ENCODE data around the gene CCNT2. TPM values are rescaled to one million over a fixed set of nuclear protein-coding genes. Genes with fewer than 3 reads are reported as not detected.

CCNT2 gene
- polyA plus RNA-seq, 1 of the 3 experiments (the other 2 are of a cell fraction) = 5.3 TPM

- Histone ChIP-seq H3K9me3 (no peaks in the 10 kb centered on the region), H3K36me3 (replicated peaks in 1 of 2; ENCODE audit: control insufficient read depth in 1 of 2, insufficient read depth in 2 of 2, low read length in 1 of 2) (peaks cover 75 to 82% of the 10 kb centered on the region in 2 experiments), H2AFZ (ENCODE audit: low read depth) (no peak overlapping the region)
These were observed 26.4 kb downstream of the CCNT2 start for GRCh38 chr2:134944975-134945374.

DNA sequence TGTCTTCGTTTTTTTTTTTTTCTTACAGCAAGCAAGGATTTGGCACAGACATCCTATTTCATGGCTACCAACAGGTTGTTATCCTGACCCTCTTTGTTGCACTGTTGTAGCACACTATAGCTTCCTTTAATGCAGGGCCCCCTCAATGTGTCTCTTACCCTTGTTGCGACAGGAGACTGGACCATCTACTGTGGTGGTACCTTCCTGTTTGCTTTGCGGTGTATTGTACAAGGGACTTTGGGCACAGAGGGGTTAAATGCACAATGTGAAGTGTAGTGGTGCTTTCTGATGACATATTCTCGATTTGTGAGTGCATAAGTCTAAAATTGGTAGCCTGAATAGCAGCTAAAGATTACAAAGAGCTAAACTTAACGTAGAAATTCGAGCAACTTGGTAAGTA, 27.5 kb downstream of the CCNT2 start:
- Histone ChIP-seq H3F3A (replicated peaks; ENCODE audit: insufficient read depth) (peaks cover 16% of the 10 kb centered on the region), H2AFZ (ENCODE audit: low read depth) (no peak overlapping the region), H3K79me2 (ENCODE audit: insufficient read depth) (peaks cover 60% of the 10 kb centered on the region; the same call in 1 of the 2 replicates), H3K4me3 (ENCODE audit: low read depth in 2 of 2, low read length in 1 of 2) (no peak overlapping the region), H3K4me2 (no peak overlapping the region), H3K27ac (ENCODE audit: low read depth in 2 of 2, low read length in 1 of 2) (no peak overlapping the region), H4K20me1 (ENCODE audit: insufficient read depth) (no peaks in the 10 kb centered on the region; the same call in 1 of the 2 replicates), H3K9me3 (no peaks in the 10 kb centered on the region), H3K9me2 (no peaks in the 10 kb centered on the region), H3K27me3 (ENCODE audit: insufficient read depth) (no peaks in the 10 kb centered on the region), H3K36me3 (replicated peaks in 1 of 2; ENCODE audit: control insufficient read depth in 1 of 2, insufficient read depth in 2 of 2, low read length in 1 of 2) (peaks cover 69 to 85% of the 10 kb centered on the region in 2 experiments), H3K4me1 (ENCODE audit: control insufficient read depth in 1 of 2, insufficient read depth in 2 of 2, low read depth in 1 of 2, low read length in 1 of 2) (no peaks in the 10 kb centered on the region), H3K9ac (no peak overlapping the region)
- DNase-seq = no peak
- TF ChIP-seq, protein P1, sequence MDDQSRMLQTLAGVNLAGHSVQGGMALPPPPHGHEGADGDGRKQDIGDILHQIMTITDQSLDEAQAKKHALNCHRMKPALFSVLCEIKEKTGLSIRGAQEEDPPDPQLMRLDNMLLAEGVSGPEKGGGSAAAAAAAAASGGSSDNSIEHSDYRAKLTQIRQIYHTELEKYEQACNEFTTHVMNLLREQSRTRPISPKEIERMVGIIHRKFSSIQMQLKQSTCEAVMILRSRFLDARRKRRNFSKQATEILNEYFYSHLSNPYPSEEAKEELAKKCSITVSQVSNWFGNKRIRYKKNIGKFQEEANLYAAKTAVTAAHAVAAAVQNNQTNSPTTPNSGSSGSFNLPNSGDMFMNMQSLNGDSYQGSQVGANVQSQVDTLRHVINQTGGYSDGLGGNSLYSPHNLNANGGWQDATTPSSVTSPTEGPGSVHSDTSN (IDR thresholded peaks at IDR 0.05) = no peak
- no peak for TF ChIP-seq USF2 (IDR thresholded peaks at IDR 0.05; ENCODE audit: borderline replicate concordance, low read depth, low read length)
- no peak for TF ChIP-seq CHD2 (IDR thresholded peaks at IDR 0.05; ENCODE audit: low read length, partially characterized antibody)
- no peak for TF ChIP-seq SIN3A (IDR thresholded peaks at IDR 0.05; ENCODE audit: borderline replicate concordance, low read depth, low read length)
- no peak for TF ChIP-seq GATA2 (CRISPR knock-in tag; IDR thresholded peaks at IDR 0.05)
- no peak for TF ChIP-seq EZH2phosphoT487 (IDR thresholded peaks at IDR 0.05; ENCODE audit: borderline replicate concordance, low read depth)
- no peak for TF ChIP-seq ELF1 (IDR thresholded peaks at IDR 0.05)
- TF ChIP-seq TCF12 (IDR thresholded peaks at IDR 0.05) = no peak
- no peak for TF ChIP-seq USF1 (IDR thresholded peaks at IDR 0.05; ENCODE audit: borderline replicate concordance, low read depth)
- no peak for TF ChIP-seq EP300 (IDR thresholded peaks at IDR 0.05; ENCODE audit: borderline replicate concordance in 1 of 2, low read depth in 1 of 2, low read length in 1 of 2)
- TF ChIP-seq YY1 (IDR thresholded peaks at IDR 0.05; ENCODE audit: low read depth) = no peak
- no peak for TF ChIP-seq RFX5 (IDR thresholded peaks at IDR 0.05; ENCODE audit: low read length)
- TF ChIP-seq MEF2A (IDR thresholded peaks at IDR 0.05; ENCODE audit: borderline replicate concordance, low read depth) = no peak
- TF ChIP-seq, protein P2, sequence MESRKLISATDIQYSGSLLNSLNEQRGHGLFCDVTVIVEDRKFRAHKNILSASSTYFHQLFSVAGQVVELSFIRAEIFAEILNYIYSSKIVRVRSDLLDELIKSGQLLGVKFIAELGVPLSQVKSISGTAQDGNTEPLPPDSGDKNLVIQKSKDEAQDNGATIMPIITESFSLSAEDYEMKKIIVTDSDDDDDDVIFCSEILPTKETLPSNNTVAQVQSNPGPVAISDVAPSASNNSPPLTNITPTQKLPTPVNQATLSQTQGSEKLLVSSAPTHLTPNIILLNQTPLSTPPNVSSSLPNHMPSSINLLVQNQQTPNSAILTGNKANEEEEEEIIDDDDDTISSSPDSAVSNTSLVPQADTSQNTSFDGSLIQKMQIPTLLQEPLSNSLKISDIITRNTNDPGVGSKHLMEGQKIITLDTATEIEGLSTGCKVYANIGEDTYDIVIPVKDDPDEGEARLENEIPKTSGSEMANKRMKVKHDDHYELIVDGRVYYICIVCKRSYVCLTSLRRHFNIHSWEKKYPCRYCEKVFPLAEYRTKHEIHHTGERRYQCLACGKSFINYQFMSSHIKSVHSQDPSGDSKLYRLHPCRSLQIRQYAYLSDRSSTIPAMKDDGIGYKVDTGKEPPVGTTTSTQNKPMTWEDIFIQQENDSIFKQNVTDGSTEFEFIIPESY (IDR thresholded peaks at IDR 0.05; ENCODE audit: borderline replicate concordance, low read depth) = no peak
- TF ChIP-seq NFIC (IDR thresholded peaks at IDR 0.05; ENCODE audit: borderline replicate concordance) = no peak
- TF ChIP-seq MAX (IDR thresholded peaks at IDR 0.05; ENCODE audit: low read depth) = no peak
- TF ChIP-seq NRF1 (IDR thresholded peaks at IDR 0.05; ENCODE audit: low read depth, low read length) = no peak
- TF ChIP-seq MXI1 (IDR thresholded peaks at IDR 0.05; ENCODE audit: low read depth, low read length) = no peak
- TF ChIP-seq RAD21 (IDR thresholded peaks at IDR 0.05; ENCODE audit: low read length) = no peak
- WGBS (ENCODE audit: low lambda C conversion rate) = 85% methylated on average over 6 of the region's 6 CpGs
- ChIA-PET CTCF (interaction anchor here (0.6 to 1.7 kb wide), 4 partner anchors 10 to 38 kb away, joined by 3 to 7 read pairs (median 3); no protein-coding TSS in a partner anchor), POLR2A (no interaction called here)

More at GRCh38 chr2:134944975-134945374, 26.4 kb downstream of the CCNT2 start:
- POLR2A ChIA-PET = no interaction called here
- DNase-seq = no peak
- Histone ChIP-seq H3K4me3 (ENCODE audit: low read depth in 2 of 2, low read length in 1 of 2) (no peak overlapping the region), H3K9ac (no peak overlapping the region), H3K27ac (ENCODE audit: low read depth in 2 of 2, low read length in 1 of 2) (no peak overlapping the region), H3K4me1 (ENCODE audit: control insufficient read depth in 1 of 2, insufficient read depth in 2 of 2, low read depth in 1 of 2, low read length in 1 of 2) (no peaks in the 10 kb centered on the region), H3K79me2 (ENCODE audit: insufficient read depth) (peaks cover 58% of the 10 kb centered on the region), H3K4me2 (no peak overlapping the region), H3K9me2 (no peaks in the 10 kb centered on the region), H4K20me1 (ENCODE audit: insufficient read depth) (no peaks in the 10 kb centered on the region), H3F3A (replicated peaks; ENCODE audit: insufficient read depth) (peaks cover 10% of the 10 kb centered on the region), H3K27me3 (ENCODE audit: insufficient read depth) (no peaks in the 10 kb centered on the region)
- TF ChIP-seq FOSL2 (IDR thresholded peaks at IDR 0.05; ENCODE audit: borderline replicate concordance, low read depth) (no peak), YY1 (IDR thresholded peaks at IDR 0.05; ENCODE audit: low read depth) (no peak), NFIC (IDR thresholded peaks at IDR 0.05; ENCODE audit: borderline replicate concordance) (no peak), FOXJ3 (CRISPR knock-in tag; IDR thresholded peaks at IDR 0.05) (no peak), SIN3A (IDR thresholded peaks at IDR 0.05; ENCODE audit: borderline replicate concordance, low read depth, low read length) (no peak), MEF2A (IDR thresholded peaks at IDR 0.05; ENCODE audit: borderline replicate concordance, low read depth) (no peak), JUND (IDR thresholded peaks at IDR 0.05) (no peak)
- TF ChIP-seq, protein P1 (IDR thresholded peaks at IDR 0.05) = no peak
- WGBS (ENCODE audit: low lambda C conversion rate) = 91% methylated on average over 1 of the region's 1 CpG
- CTCF ChIA-PET = interaction anchor here (1.7 kb wide), 1 partner anchor 23 kb away, joined by 3 read pairs; no protein-coding TSS in a partner anchor
